Measurements from ENCODE around the gene DLX4.

Gene DLX4

GRCh38 chr17:49944273-49944870, 24.6 kb upstream of the DLX4 start:
- Histone ChIP-seq H3K4me2 (no peak overlapping the region), H3K27me3 (peaks cover 10% of the 10 kb centered on the region; the same call in 1 of the 2 replicates), H3K27ac (no peak overlapping the region), H3K9ac (no peak overlapping the region), H3K4me3 (no peak overlapping the region), H3K9me3 (no peaks in the 10 kb centered on the region), H3K36me3 (no peaks in the 10 kb centered on the region), H3K4me1 (no peaks in the 10 kb centered on the region), H4K20me1 (no peaks in the 10 kb centered on the region)
- no peak for TF ChIP-seq Cebpa-rat (IDR thresholded peaks at IDR 0.05)

- H3K9ac ChIP-seq = no peak overlapping the region
- no peaks in the 10 kb centered on the region for H3K36me3 ChIP-seq
- no peaks in the 10 kb centered on the region for H3K4me1 ChIP-seq
- no peaks in the 10 kb centered on the region for H4K20me1 ChIP-seq
- peaks cover 10% of the 10 kb centered on the region; the same call in 1 of the 2 replicates for H3K27me3 ChIP-seq
- H3K9me3 ChIP-seq = no peaks in the 10 kb centered on the region
- no peak overlapping the region for H3K27ac ChIP-seq
- H3K4me2 ChIP-seq = no peak overlapping the region
- no peak for TF ChIP-seq Cebpa-rat (IDR thresholded peaks at IDR 0.05)
- H3K4me3 ChIP-seq = no peak overlapping the region
These were observed 22.8 kb upstream of the DLX4 start for GRCh38 chr17:49946208-49946607.

GRCh38 chr17:49946964-49947584, 21.9 kb upstream of the DLX4 start:
- Histone ChIP-seq H3K27ac (no peak overlapping the region), H3K4me1 (no peaks in the 10 kb centered on the region), H4K20me1 (no peaks in the 10 kb centered on the region), H3K9me3 (no peaks in the 10 kb centered on the region), H3K4me2 (no peak overlapping the region), H3K9ac (no peak overlapping the region), H3K27me3 (peaks cover 14% of the 10 kb centered on the region; the same call in 1 of the 2 replicates), H3K4me3 (no peak overlapping the region), H3K36me3 (no peaks in the 10 kb centered on the region)
- TF ChIP-seq Cebpa-rat (IDR thresholded peaks at IDR 0.05) = no peak

GRCh38 chr17:49949634-49950033, 19.4 kb upstream of the DLX4 start:
- H3K4me1 ChIP-seq = peaks cover 12% of the 10 kb centered on the region
- H3K27me3 ChIP-seq = peaks cover 6% of the 10 kb centered on the region; the same call in 1 of the 2 replicates
- no peak overlapping the region for H3K4me3 ChIP-seq
- H3K9ac ChIP-seq = no peak overlapping the region
- no peak for TF ChIP-seq Cebpa-rat (IDR thresholded peaks at IDR 0.05)
- no peaks in the 10 kb centered on the region for H4K20me1 ChIP-seq
- H3K27ac ChIP-seq = no peak overlapping the region
- no peak overlapping the region for H3K4me2 ChIP-seq
- H3K36me3 ChIP-seq = no peaks in the 10 kb centered on the region
- H3K9me3 ChIP-seq = no peaks in the 10 kb centered on the region

GRCh38 chr17:49951362-49952082, 17.5 kb upstream of the DLX4 start:
- H3K4me1 ChIP-seq = peaks cover 12% of the 10 kb centered on the region
- H3K4me3 ChIP-seq = no peak overlapping the region
- H3K9ac ChIP-seq = no peak overlapping the region
- H3K36me3 ChIP-seq = no peaks in the 10 kb centered on the region
- no peak overlapping the region for H3K27ac ChIP-seq
- H3K9me3 ChIP-seq = no peaks in the 10 kb centered on the region
- H3K27me3 ChIP-seq = peaks cover 5% of the 10 kb centered on the region; the same call in 1 of the 2 replicates
- no peak for TF ChIP-seq Cebpa-rat (IDR thresholded peaks at IDR 0.05)
- H3K4me2 ChIP-seq = no peak overlapping the region
- H4K20me1 ChIP-seq = no peaks in the 10 kb centered on the region

GRCh38 chr17:49952209-49952911, 16.6 kb upstream of the DLX4 start:
- no peak for TF ChIP-seq Cebpa-rat (IDR thresholded peaks at IDR 0.05)
- Histone ChIP-seq H4K20me1 (no peaks in the 10 kb centered on the region), H3K9ac (no peak overlapping the region), H3K4me3 (no peak overlapping the region), H3K4me2 (peak overlapping the region; percentile 27; the same call in 1 of the 2 replicates), H3K27ac (no peak overlapping the region), H3K36me3 (no peaks in the 10 kb centered on the region), H3K27me3 (peaks cover 5% of the 10 kb centered on the region; the same call in 1 of the 2 replicates), H3K4me1 (peaks cover 12% of the 10 kb centered on the region), H3K9me3 (no peaks in the 10 kb centered on the region)

- Histone ChIP-seq H3K27me3 (peaks cover 5% of the 10 kb centered on the region; the same call in 1 of the 2 replicates), H3K9me3 (no peaks in the 10 kb centered on the region), H3K4me2 (peak overlapping the region; percentile 27), H3K36me3 (no peaks in the 10 kb centered on the region), H4K20me1 (no peaks in the 10 kb centered on the region), H3K4me1 (peaks cover 12% of the 10 kb centered on the region), H3K27ac (no peak overlapping the region), H3K9ac (no peak overlapping the region), H3K4me3 (no peak overlapping the region)
- TF ChIP-seq Cebpa-rat (IDR thresholded peaks at IDR 0.05) = no peak
These were observed 16.0 kb upstream of the DLX4 start for GRCh38 chr17:49952912-49953497.

GRCh38 chr17:49955157-49955556, 13.8 kb upstream of the DLX4 start:
- H3K9me3 ChIP-seq = no peaks in the 10 kb centered on the region
- peaks cover 16% of the 10 kb centered on the region for H3K4me1 ChIP-seq
- no peaks in the 10 kb centered on the region for H3K36me3 ChIP-seq
- H3K4me3 ChIP-seq = no peak overlapping the region
- no peaks in the 10 kb centered on the region for H4K20me1 ChIP-seq
- no peak overlapping the region for H3K4me2 ChIP-seq
- H3K27ac ChIP-seq = no peak overlapping the region
- TF ChIP-seq Cebpa-rat (IDR thresholded peaks at IDR 0.05) = no peak
- no peak overlapping the region for H3K9ac ChIP-seq
- peaks cover 5% of the 10 kb centered on the region; the same call in 1 of the 2 replicates for H3K27me3 ChIP-seq

- Histone ChIP-seq H3K36me3 (no peaks in the 10 kb centered on the region), H3K9me3 (no peaks in the 10 kb centered on the region), H4K20me1 (no peaks in the 10 kb centered on the region), H3K9ac (no peak overlapping the region), H3K4me3 (no peak overlapping the region), H3K4me2 (no peak overlapping the region), H3K27me3 (peaks cover 14% of the 10 kb centered on the region; the same call in 1 of the 2 replicates), H3K27ac (no peak overlapping the region), H3K4me1 (peaks cover 16% of the 10 kb centered on the region)
- no peak for TF ChIP-seq Cebpa-rat (IDR thresholded peaks at IDR 0.05)
These were observed 12.2 kb upstream of the DLX4 start for GRCh38 chr17:49956780-49957179.

All from BLaER1 (cell line).